Measurements from ENCODE around the gene TNIP1. TPM values are rescaled to one million over a fixed set of nuclear protein-coding genes. Genes with fewer than 3 reads are reported as not detected.

The TNIP1 gene
- total RNA-seq, 4 donors from 2014 or later, result 112 to 228 (median 188) TPM

DNA sequence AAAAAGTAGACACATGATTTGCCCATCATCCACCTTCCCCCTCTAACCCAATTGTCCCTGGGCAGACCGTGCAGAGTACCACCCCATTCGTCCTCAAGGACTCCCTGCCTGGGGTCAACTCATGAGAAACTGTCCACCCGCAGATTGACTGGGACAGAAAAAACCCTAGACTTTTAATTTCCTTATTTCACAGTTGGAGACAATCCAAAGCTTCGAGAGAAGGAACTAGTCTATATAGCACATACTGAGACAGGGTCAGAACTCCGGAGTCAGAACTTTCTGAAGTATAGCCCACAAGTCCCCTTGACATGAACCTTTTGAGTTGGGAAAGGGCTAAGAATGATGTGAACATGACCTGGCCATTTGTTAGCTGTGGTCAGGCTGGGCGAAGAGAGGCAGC lies 68.0 kb downstream of the TNIP1 start:
- peaks cover 0 to 5% of the 10 kb centered on the region in 2 donors for H3K4me1 ChIP-seq
- H3K36me3 ChIP-seq, result no peaks in the 10 kb centered on the region
- ATAC-seq (no peak), DNase-seq (no peak)
- H3K9me3 ChIP-seq, result no peaks in the 10 kb centered on the region
- H3K27me3 ChIP-seq, result no peaks in the 10 kb centered on the region
- intact Hi-C loops (cut with DNase I; ENCODE audit: low total_unique reads) (no loop called here), in situ Hi-C loops (cut with MboI; ENCODE audit: low sequenced_read_pairs in 4 of 4) (no loop called here)
- H3K27ac ChIP-seq, result no peak overlapping the region
- H3K4me3 ChIP-seq, result no peak overlapping the region
- TF ChIP-seq POLR2A (IDR thresholded peaks at IDR 0.05), result no peak
- TF ChIP-seq, protein P1, sequence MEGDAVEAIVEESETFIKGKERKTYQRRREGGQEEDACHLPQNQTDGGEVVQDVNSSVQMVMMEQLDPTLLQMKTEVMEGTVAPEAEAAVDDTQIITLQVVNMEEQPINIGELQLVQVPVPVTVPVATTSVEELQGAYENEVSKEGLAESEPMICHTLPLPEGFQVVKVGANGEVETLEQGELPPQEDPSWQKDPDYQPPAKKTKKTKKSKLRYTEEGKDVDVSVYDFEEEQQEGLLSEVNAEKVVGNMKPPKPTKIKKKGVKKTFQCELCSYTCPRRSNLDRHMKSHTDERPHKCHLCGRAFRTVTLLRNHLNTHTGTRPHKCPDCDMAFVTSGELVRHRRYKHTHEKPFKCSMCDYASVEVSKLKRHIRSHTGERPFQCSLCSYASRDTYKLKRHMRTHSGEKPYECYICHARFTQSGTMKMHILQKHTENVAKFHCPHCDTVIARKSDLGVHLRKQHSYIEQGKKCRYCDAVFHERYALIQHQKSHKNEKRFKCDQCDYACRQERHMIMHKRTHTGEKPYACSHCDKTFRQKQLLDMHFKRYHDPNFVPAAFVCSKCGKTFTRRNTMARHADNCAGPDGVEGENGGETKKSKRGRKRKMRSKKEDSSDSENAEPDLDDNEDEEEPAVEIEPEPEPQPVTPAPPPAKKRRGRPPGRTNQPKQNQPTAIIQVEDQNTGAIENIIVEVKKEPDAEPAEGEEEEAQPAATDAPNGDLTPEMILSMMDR (IDR thresholded peaks at IDR 0.05 in 4 of 5, conservative IDR thresholded peaks at IDR 0.05 in 1 of 5), result no peak

DNA sequence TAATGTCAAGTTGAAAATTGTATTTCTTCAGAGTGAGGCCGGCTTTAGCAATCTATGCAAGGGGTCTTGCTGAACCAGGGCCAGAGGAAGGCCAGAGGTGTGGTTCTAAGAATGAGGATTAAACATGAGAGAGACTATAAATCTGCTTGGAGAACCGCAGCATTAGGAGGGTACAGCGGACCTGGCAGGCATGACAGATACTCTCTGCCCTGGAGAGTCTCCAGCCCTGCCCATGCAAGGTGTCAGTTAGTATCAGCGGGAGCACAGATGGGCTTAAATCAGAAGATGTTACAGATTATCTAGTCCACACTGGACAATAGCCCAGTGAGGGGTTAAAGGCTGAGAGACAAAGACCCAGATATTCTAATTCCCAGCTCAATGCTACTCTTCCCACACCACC lies 71.9 kb downstream of the TNIP1 start:
- Histone ChIP-seq H3K36me3 (no peaks in the 10 kb centered on the region), H3K4me1 (peaks cover 34% of the 10 kb centered on the region in 2 donors), H3K9me3 (no peaks in the 10 kb centered on the region), H3K27me3 (no peaks in the 10 kb centered on the region), H3K27ac (no peak overlapping the region), H3K4me3 (no peak overlapping the region)
- in situ Hi-C loops (cut with MboI; ENCODE audit: low sequenced_read_pairs in 4 of 4), result loop anchor here in 2 of 4 donors (5.0 to 10.0 kb wide), 2 partner anchors 38 to 86 kb away; no protein-coding TSS in a partner anchor
- ATAC-seq (no peak), DNase-seq (no peak)
- intact Hi-C loops (cut with DNase I; ENCODE audit: low total_unique reads), result no loop called here
- no peak for TF ChIP-seq POLR2A (IDR thresholded peaks at IDR 0.05)
- TF ChIP-seq, protein P1 (IDR thresholded peaks at IDR 0.05 in 4 of 5, conservative IDR thresholded peaks at IDR 0.05 in 1 of 5), result no peak

DNA sequence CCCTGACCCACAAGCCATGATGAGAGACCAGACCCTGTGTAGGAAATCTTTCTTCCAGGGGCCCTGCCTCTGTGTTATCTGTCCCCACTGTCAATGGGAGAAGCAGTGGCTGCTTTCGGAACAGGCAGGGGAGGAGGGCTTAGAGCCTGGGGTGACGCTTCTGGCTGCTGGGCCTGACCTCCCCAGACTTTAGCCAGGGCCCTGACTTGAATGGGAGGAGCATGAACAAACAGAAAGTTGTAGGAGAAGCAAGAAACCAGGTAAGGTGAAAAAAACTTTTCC lies 72.7 kb downstream of the TNIP1 start:
- no peak for TF ChIP-seq POLR2A (IDR thresholded peaks at IDR 0.05)
- TF ChIP-seq, protein P1 (IDR thresholded peaks at IDR 0.05 in 4 of 5, conservative IDR thresholded peaks at IDR 0.05 in 1 of 5), result no peak
- in situ Hi-C loops (cut with MboI; ENCODE audit: low sequenced_read_pairs in 4 of 4) (loop anchor here in 2 of 4 donors (5.0 to 10.0 kb wide), 2 partner anchors 39 to 87 kb away; no protein-coding TSS in a partner anchor), intact Hi-C loops (cut with DNase I; ENCODE audit: low total_unique reads) (no loop called here)
- Histone ChIP-seq H3K4me1 (peaks cover 34% of the 10 kb centered on the region in 2 donors), H3K27me3 (no peaks in the 10 kb centered on the region), H3K4me3 (no peak overlapping the region), H3K36me3 (no peaks in the 10 kb centered on the region), H3K9me3 (no peaks in the 10 kb centered on the region), H3K27ac (peak overlapping the region in 3 of 4 donors; percentile 12 to 78 (median 69))
- DNase-seq (no peak), ATAC-seq (no peak)

DNA sequence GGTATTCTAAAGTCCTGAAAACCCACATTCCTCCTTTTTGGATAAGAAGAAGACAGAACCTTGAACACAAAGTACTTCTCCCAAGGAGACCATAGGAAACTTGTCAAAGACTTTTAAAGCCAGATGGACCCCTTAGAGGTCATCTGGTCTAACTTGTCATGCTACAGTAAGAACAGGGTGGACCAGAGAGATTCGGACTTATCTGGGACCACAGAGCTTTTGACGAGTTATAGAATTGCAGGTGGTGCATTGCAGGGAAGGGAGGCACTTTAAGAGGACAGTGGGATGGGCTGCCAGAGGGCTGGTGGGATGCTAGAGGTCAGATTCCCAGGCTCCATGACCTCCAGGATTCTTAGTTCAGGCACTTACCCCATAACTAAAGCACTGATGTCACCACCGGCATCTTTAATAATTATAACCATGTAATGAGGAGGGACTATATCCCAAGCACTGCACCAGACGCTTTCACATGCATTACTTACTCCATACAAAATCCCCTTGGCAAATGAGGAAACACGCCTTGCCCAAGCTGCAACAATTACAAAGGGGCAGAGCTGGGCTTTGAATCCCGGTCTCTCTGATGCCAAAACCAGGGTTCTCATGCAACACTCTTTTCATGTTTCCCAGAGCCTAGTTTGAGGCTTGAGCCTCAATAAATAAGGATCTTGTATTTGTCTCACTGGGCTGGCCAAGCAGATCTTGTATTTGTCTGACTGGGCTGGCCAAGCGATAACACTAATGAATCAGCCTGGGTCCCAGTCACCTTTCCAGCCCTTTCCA lies 73.2 kb downstream of the TNIP1 start:
- TF ChIP-seq POLR2A (IDR thresholded peaks at IDR 0.05), result no peak
- TF ChIP-seq, protein P1 (IDR thresholded peaks at IDR 0.05 in 4 of 5, conservative IDR thresholded peaks at IDR 0.05 in 1 of 5), result no peak
- Histone ChIP-seq H3K27ac (peak overlapping the region; percentile 69 to 82 (median 78)), H3K9me3 (no peaks in the 10 kb centered on the region), H3K27me3 (no peaks in the 10 kb centered on the region), H3K36me3 (no peaks in the 10 kb centered on the region), H3K4me1 (peaks cover 34% of the 10 kb centered on the region in 2 donors), H3K4me3 (no peak overlapping the region)
- no peak for ATAC-seq
- in situ Hi-C loops (cut with MboI; ENCODE audit: low sequenced_read_pairs in 4 of 4) (loop anchor here in 2 of 4 donors (5.0 to 10.0 kb wide), 2 partner anchors 40 to 87 kb away; no protein-coding TSS in a partner anchor), intact Hi-C loops (cut with DNase I; ENCODE audit: low total_unique reads) (no loop called here)
- no peak for DNase-seq

Measured in gastrocnemius medialis (tissue), 4 donors.